Heart right ventricle (tissue), 16 donors: Measurements from ENCODE around the gene CDK14. TPM values are rescaled to one million over a fixed set of nuclear protein-coding genes. Genes with fewer than 3 reads are reported as not detected.

ENCODE experiments used
- ATAC-seq, 8 donors: fragments of 200-7000 bp; cut with Tn5 transposase; one replicate each; pipeline ENCODE4 v1.9.1; 2020; ENCODE audit warnings: mild to moderate bottlenecking in 8 of 8, moderate library complexity in 8 of 8, moderate number of reproducible peaks in 1 of 8
- DNase-seq, 2 donors: peaks; one replicate each; pipeline ENCODE4 v3.0.0-alpha.2; 2020
- H3K27ac ChIP-seq, 10 donors: fragments of 200-600 bp; sonication (generic) in 2 of 10; one replicate each; pipeline versions ENCODE4 v1.5.0 to v1.8.0; 2020 to 2022; ENCODE audit warnings: mild to moderate bottlenecking in 3 of 10
- H3K27me3 ChIP-seq, 7 donors: fragments of 200-600 bp; one replicate each; pipeline ENCODE4 v1.8.0; 2021 to 2022; ENCODE audit warnings: mild to moderate bottlenecking in 2 of 7
- H3K36me3 ChIP-seq, 9 donors: fragments of 200-600 bp; sonication (generic) in 1 of 9; one replicate each; pipeline versions ENCODE4 v1.5.0 to v1.8.0; 2020 to 2022; ENCODE audit warnings: mild to moderate bottlenecking in 2 of 9
- H3K4me1 ChIP-seq, 9 donors: fragments of 200-600 bp; sonication (generic) in 1 of 9; one replicate each; pipeline versions ENCODE4 v1.5.0 to v1.8.0; 2020 to 2022; ENCODE audit warnings: mild to moderate bottlenecking in 4 of 9
- H3K4me3 ChIP-seq, 10 donors: fragments of 200-600 bp; sonication (generic) in 2 of 10; one replicate each; pipeline versions ENCODE4 v1.5.0 to v1.8.0; 2020 to 2022; ENCODE audit warnings: mild to moderate bottlenecking in 7 of 10, moderate library complexity in 2 of 10
- H3K9me3 ChIP-seq, 11 donors: fragments of 200-600 bp in 10 of 11; sonication (generic) in 2 of 11; one replicate each; pipeline versions ENCODE4 v1.5.0 to v1.8.0; 2013 to 2022; ENCODE audit warnings: mild to moderate bottlenecking in 2 of 11, control low read depth in 1 of 11, moderate library complexity in 1 of 11
- WGBS, 2 donors: extraction: QIAGEN DNeasy Blood & Tissue Kit; methylation state at CpG; one replicate each; pipeline ENCODE4 v1.1.7; 2013; ENCODE audit warnings: inconsistent platforms in 1 of 2; 5-methylcytosine and 5-hydroxymethylcytosine counted together
- intact Hi-C, 10 donors: fragments of 100-400 bp; cut with DNase I; formaldehyde crosslinking; loops; one replicate each; pipeline versions ENCODE4 v1.11.1 to v1.14.2; 2022
- polyA plus RNA-seq, 2 donors: library from polyadenylated mRNA; stranded (reverse); fragments of 200-250 nt; gene quantifications; one replicate each; pipeline ENCODE4 v1.2.3, GENCODE V29; 2013
- total RNA-seq, 10 donors: library from RNA; stranded (reverse); fragmentation: NEBNext Ultra II Directional in 3 of 10; extraction: Animal tissue kit (Norgen Biotek cat#: 25700) in 3 of 10; gene quantifications; one replicate each; pipeline versions ENCODE4 v1.2.1 to v1.2.4, GENCODE V29; 2021 to 2023
- TF ChIP-seq, protein P1 (sequence below), 9 donors: fragments of 200-600 bp; sonication (generic) in 2 of 9; IDR thresholded peaks; one replicate each; pipeline versions ENCODE4 v1.5.0 to v1.8.0; 2021 to 2022; ENCODE audit warnings: antibody characterized with exemption in 9 of 9, mild to moderate bottlenecking in 5 of 9, moderate library complexity in 1 of 9
- donor health status: Arrhythmogenic right ventricular cardiomyopathy.
- donor health status: ischemic (EF 13 %, LVEDD 7.1; RV severe dilation, severe dysfunction).
- donor health status: healthy with polysubstance abuse.
- donor health status: DM: no; HTN: yes; CAD: no.
- donor health status: DM: no; HTN: no; CAD: no.
- donor health status: ischemic (EF 25% LVEDD 6.9; RV normal size, moderate dysfunction).
- donor health status: ischemic (EF 25% LVEDD 5.7; RV mildly dilated, moderate dysfunction).
- donor health status: healthy.
- donor health status: DM: yes; HTN: yes; CAD: no.
- donor health status: Ischemic cardiomyopathy.
- donor health status: ischemic (EF 35%, LVEDD 5.7; RV mildly dilated, moderate dysfunction).
- donor health status: nonischemic (EF 11% LVEDD 7.7; RV severe dilation, severe dysfunction).
- donor health status: DM: yes; HTN: yes; CAD: no.
- donor health status: PGD.
- donor health status: ischemic (EF 29% LVEDD 5.4; RV normal size, mild dysfunction).
- donor health status: nonischemic (EF 23%, LVEDD 6.1; RV moderate dilation, normal function).

The CDK14 gene
- total and polyA plus RNA-seq, 12 donors = 3.9 to 36.5 (median 21.4) TPM

DNA sequence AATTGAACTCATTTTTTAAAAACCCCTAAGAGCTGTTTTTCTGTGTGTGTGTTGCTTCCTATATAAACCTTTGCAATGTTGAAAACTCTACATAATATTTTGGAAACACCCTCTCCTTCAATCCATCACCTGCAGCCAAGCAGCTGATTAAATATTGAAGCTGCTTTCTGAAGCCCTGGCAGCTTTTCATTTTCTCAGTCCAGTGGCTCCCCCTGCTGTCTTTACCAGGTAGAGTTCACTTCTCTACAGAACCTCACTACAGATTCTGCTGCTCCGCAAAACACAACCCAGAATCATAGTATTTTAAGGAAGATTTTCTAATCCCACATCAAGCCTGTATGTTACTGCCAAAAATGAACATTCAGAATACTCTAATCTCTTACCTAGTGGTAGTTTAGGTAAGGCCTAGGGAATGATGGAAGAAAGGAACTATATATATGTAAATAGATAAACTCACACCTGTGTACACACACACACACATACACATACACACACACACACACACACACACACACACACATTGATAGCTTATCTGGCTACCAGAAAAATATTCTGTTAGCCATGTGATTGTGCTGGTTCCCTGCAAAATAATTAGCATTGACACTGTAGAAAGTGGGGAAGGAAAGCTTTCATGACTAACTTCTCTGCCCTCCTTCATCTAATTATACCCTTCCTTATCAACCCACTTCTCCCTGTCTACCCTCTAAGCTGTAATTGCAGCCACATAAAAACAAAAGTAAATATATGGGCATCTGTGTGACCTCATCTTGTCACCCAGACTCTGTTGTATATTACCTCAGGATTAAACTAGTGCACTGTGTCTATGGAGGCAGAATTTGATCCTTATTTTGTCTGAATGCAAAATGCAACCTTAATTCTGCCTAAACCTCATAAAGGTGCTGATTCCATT is 438.6 kb downstream of the CDK14 start:
- Histone ChIP-seq H3K9me3 (peaks cover 0 to 6% (median 0%) of the 10 kb centered on the region in 11 donors), H3K27ac (no peak overlapping the region), H3K36me3 (no peaks in the 10 kb centered on the region), H3K4me1 (peaks cover 0 to 7% (median 0%) of the 10 kb centered on the region in 9 donors), H3K4me3 (no peak overlapping the region), H3K27me3 (no peaks in the 10 kb centered on the region)
- peak in 1 of 2 donors; percentile 65 for DNase-seq
- WGBS, 2 donors = 32 to 37% methylated on average over 1 of the region's 1 CpG
- TF ChIP-seq, protein P1, sequence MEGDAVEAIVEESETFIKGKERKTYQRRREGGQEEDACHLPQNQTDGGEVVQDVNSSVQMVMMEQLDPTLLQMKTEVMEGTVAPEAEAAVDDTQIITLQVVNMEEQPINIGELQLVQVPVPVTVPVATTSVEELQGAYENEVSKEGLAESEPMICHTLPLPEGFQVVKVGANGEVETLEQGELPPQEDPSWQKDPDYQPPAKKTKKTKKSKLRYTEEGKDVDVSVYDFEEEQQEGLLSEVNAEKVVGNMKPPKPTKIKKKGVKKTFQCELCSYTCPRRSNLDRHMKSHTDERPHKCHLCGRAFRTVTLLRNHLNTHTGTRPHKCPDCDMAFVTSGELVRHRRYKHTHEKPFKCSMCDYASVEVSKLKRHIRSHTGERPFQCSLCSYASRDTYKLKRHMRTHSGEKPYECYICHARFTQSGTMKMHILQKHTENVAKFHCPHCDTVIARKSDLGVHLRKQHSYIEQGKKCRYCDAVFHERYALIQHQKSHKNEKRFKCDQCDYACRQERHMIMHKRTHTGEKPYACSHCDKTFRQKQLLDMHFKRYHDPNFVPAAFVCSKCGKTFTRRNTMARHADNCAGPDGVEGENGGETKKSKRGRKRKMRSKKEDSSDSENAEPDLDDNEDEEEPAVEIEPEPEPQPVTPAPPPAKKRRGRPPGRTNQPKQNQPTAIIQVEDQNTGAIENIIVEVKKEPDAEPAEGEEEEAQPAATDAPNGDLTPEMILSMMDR (IDR thresholded peaks at IDR 0.05) = peak; percentile 38 to 79 (median 69)
- ATAC-seq = peak; percentile 34 to 82 (median 70)
- intact Hi-C loops = loop anchor here in 9 of 10 donors (2.0 to 10.0 kb wide), 7 partner anchors 180 to 580 kb away; partner anchors contain the start of gene CDK14 (in 1 of the 9)

DNA sequence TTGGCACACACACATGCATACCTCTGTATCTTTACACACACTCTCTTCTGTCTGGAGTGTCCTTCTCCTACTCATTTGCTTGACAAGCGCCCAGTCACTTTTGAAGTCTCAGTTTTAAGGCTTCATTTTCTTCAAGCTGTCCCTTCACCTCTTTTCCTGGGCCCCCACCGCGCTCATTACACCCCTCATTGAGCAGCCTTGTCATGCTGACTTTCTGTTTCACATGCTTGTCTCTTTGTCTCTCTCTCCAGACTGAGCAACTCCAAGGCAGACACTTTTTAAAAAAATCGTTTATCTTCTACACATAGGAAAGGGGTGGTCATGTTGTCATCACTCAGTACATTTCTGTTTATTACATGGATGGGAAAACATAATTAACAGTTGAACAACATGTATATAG is 442.9 kb downstream of the CDK14 start:
- TF ChIP-seq, protein P1 (IDR thresholded peaks at IDR 0.05) = no peak
- WGBS, 2 donors = 91 to 96% methylated on average over 4 of the region's 4 CpGs
- ATAC-seq = no peak
- DNase-seq = no peak
- Histone ChIP-seq H3K9me3 (no peaks in the 10 kb centered on the region), H3K27me3 (no peaks in the 10 kb centered on the region), H3K4me3 (no peak overlapping the region), H3K36me3 (no peaks in the 10 kb centered on the region), H3K27ac (no peak overlapping the region), H3K4me1 (peaks cover 0 to 8% (median 0%) of the 10 kb centered on the region in 9 donors)
- intact Hi-C loops = loop anchor here in 4 of 10 donors (5.0 to 10.0 kb wide), 4 partner anchors 184 to 584 kb away; no protein-coding TSS in a partner anchor

GRCh38 chr7:91041141-91041540 is 445.0 kb downstream of the CDK14 start:
- Histone ChIP-seq H3K36me3 (no peaks in the 10 kb centered on the region), H3K9me3 (no peaks in the 10 kb centered on the region), H3K4me1 (peaks cover 0 to 11% (median 0%) of the 10 kb centered on the region in 9 donors), H3K27ac (no peak overlapping the region), H3K4me3 (no peak overlapping the region), H3K27me3 (no peaks in the 10 kb centered on the region)
- TF ChIP-seq, protein P1 (IDR thresholded peaks at IDR 0.05) = no peak
- ATAC-seq (no peak), DNase-seq (no peak)
- 63 to 71% methylated on average over 2 of the region's 2 CpGs for WGBS, 2 donors
- intact Hi-C loops = no loop called here

DNA sequence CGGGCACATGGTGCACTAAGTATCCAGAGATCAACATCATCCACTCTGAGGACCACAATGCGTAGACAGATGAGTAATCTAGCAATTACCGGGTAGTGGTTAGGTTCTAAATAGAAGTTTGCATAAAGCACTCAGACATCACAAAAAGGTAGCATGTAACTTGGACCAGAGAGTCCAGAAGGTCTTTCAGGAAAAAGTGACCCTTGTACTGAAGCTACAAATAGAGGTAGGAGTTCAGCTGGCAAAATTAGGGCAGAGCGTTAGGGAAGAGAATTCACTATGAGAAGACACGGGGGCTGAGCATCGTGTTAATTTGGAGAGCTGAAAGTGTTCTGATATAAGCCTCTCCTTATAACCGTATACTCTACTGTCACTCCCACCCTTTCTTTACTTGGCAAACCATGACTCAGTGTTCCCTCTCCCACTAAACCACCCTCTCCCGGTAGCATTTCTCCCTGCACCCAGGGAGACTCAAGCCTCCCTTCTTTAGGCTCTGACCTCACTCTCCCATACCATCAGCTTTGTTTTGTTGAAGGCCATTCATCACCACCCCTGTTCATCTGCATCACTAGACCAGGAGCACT is 445.9 kb downstream of the CDK14 start:
- DNase-seq (no peak), ATAC-seq (no peak)
- TF ChIP-seq, protein P1 (IDR thresholded peaks at IDR 0.05) = no peak
- H3K4me3 ChIP-seq = no peak overlapping the region
- no peaks in the 10 kb centered on the region for H3K9me3 ChIP-seq
- no peak overlapping the region for H3K27ac ChIP-seq
- intact Hi-C loops = no loop called here
- peaks cover 0 to 11% (median 0%) of the 10 kb centered on the region in 9 donors for H3K4me1 ChIP-seq
- WGBS, 2 donors = 92 to 93% methylated on average over 8 of the region's 8 CpGs
- H3K36me3 ChIP-seq = no peaks in the 10 kb centered on the region
- no peaks in the 10 kb centered on the region for H3K27me3 ChIP-seq
